Ishikawa (cell line): ENCODE results near the gene CD151.

Experiments used
- CEBPB ChIP-seq: IDR thresholded peaks from 2 replicates; pipeline ENCODE4 v1.6.1; 2012
- CREB1 ChIP-seq: IDR thresholded peaks from 2 replicates; pipeline ENCODE4 v1.6.1; 2012; ENCODE audit warnings: low read depth
- EGR1 ChIP-seq: IDR thresholded peaks from 2 replicates; pipeline ENCODE4 v1.6.1; 2012
- EP300 ChIP-seq: IDR thresholded peaks from 2 replicates; pipeline ENCODE4 v1.6.1; 2012; ENCODE audit warnings: borderline replicate concordance
- FOXM1 ChIP-seq: IDR thresholded peaks from 2 replicates; pipeline ENCODE4 v1.6.1; 2012; ENCODE audit warnings: low read depth, borderline replicate concordance
- NFIC ChIP-seq: IDR thresholded peaks from 2 replicates; pipeline ENCODE4 v1.6.1; 2012
- RAD21 ChIP-seq: IDR thresholded peaks from 2 replicates; pipeline ENCODE4 v1.6.1; 2012; ENCODE audit warnings: low read depth
- TAF1 ChIP-seq: IDR thresholded peaks from 2 replicates; pipeline ENCODE4 v1.6.1; 2012; ENCODE audit warnings: low read depth, mild to moderate bottlenecking
- TCF12 ChIP-seq: IDR thresholded peaks from 2 replicates; pipeline ENCODE4 v1.6.1; 2012; ENCODE audit warnings: low read depth
- YY1 ChIP-seq: IDR thresholded peaks from 2 replicates; pipeline ENCODE4 v1.6.1; 2012; ENCODE audit warnings: low read depth
- ZBTB7A ChIP-seq: IDR thresholded peaks from 2 replicates; pipeline ENCODE4 v1.6.1; 2012; ENCODE audit warnings: low read depth
- TF ChIP-seq, protein P1 (sequence below): IDR thresholded peaks from 2 replicates; pipeline ENCODE4 v1.6.1; 2012
- TF ChIP-seq, protein P2 (sequence below): IDR thresholded peaks from 2 replicates; pipeline ENCODE4 v1.6.1; 2012; ENCODE audit warnings: low read depth, mild to moderate bottlenecking
- TF ChIP-seq, protein P3 (sequence below): IDR thresholded peaks from 2 replicates; pipeline ENCODE4 v1.6.1; 2012

The CD151 gene

DNA sequence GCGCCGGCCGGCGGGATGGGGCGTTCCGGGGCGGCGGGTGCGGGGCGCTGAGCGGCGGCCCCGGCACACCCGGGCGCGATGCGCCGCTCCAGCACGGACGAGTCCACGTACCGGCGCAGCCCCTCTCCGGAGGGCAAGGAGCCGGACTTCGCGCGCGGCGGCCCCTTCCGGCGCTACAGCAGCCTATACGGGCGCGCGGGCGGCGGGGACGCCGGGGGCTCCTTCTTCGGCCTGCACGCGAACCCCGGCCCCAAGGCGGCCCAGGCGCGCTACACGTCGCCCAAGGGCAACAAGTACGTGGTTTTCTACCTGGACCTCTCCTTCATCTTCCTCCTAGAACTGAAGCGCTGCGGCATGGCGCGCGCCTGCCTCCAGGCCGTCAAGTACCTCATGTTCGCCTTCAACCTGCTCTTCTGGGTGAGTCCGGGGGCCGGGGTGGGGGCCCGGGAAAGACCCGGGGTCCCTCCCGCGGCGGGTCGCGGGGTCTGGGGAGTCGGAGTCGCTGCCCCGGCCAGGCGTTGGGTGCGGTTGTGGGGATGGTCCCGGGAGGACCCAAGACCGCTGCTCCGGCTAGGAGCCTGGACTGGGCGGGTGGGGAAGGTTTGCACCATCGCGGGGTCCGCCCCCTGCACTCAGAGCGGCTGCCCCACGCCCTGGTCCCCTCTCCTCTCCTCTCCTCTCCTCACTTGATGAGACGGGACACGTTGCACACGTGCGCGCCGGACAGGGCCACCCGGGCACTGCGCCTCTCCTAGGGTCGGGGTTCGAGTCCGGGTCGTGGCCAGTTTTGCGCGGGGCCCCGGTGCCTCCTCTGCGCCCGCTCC, 17.4 kb downstream of the CD151 start:
- TF ChIP-seq ZBTB7A (no peak), TAF1 (no peak), EP300 (no peak), CEBPB (no peak), TCF12 (no peak), CREB1 (no peak), NFIC (no peak), RAD21 (no peak)
- TF ChIP-seq, protein P1, sequence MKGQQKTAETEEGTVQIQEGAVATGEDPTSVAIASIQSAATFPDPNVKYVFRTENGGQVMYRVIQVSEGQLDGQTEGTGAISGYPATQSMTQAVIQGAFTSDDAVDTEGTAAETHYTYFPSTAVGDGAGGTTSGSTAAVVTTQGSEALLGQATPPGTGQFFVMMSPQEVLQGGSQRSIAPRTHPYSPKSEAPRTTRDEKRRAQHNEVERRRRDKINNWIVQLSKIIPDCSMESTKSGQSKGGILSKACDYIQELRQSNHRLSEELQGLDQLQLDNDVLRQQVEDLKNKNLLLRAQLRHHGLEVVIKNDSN: no peak
- TF ChIP-seq, protein P2, sequence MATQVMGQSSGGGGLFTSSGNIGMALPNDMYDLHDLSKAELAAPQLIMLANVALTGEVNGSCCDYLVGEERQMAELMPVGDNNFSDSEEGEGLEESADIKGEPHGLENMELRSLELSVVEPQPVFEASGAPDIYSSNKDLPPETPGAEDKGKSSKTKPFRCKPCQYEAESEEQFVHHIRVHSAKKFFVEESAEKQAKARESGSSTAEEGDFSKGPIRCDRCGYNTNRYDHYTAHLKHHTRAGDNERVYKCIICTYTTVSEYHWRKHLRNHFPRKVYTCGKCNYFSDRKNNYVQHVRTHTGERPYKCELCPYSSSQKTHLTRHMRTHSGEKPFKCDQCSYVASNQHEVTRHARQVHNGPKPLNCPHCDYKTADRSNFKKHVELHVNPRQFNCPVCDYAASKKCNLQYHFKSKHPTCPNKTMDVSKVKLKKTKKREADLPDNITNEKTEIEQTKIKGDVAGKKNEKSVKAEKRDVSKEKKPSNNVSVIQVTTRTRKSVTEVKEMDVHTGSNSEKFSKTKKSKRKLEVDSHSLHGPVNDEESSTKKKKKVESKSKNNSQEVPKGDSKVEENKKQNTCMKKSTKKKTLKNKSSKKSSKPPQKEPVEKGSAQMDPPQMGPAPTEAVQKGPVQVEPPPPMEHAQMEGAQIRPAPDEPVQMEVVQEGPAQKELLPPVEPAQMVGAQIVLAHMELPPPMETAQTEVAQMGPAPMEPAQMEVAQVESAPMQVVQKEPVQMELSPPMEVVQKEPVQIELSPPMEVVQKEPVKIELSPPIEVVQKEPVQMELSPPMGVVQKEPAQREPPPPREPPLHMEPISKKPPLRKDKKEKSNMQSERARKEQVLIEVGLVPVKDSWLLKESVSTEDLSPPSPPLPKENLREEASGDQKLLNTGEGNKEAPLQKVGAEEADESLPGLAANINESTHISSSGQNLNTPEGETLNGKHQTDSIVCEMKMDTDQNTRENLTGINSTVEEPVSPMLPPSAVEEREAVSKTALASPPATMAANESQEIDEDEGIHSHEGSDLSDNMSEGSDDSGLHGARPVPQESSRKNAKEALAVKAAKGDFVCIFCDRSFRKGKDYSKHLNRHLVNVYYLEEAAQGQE: no peak

DNA sequence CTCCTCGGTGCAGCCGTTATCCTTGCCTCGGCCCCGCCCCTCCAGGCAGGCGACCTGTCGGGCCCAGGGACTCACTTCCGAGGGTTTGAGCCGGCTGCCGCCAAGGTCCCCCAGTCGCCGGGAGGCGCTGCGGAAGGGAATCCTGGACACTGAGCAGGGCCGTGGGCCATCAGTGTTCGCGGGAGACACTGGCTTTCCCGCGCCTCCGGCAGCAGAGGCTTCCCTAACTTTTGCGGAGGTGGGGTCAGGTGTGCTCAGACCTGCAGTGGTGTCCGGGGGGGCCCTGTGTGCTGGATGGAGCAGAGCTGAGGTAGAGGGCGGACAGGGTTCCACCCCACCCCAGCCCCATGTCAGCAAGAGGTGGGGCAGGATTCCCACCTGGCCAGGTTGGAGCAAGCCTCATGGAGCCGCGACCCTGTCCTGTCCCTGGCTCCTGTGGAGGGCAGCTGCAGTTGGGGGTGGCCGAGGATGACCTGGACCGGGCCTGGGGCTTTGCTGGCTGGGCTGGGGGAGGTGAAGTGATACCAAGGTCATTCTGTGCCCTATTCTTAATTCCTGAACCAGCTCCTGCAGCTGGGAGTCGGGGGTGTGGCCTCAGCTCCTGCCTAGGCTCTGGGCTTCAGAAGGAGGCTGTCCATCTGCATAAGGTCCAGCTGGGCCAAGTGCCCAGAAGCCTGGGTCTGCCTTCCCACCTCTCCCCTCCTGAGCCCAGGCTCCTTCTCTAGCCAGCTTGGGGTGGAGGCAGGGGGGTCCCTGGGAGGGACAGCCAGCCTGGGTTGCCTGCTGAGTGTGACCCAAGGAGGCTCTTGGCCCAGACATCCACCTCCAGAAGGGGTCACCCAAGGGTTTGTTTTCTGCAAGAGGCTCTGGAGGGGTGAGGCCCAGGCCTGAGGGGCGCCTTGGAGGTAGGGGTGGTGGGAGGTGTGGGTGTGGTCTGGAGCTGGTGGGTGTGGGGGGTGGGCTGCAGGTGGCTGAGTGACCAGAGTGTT, 18.3 kb downstream of the CD151 start:
- TF ChIP-seq RAD21 (peak; percentile 41; the same call in 1 of the 2 replicates), YY1 (no peak)

DNA sequence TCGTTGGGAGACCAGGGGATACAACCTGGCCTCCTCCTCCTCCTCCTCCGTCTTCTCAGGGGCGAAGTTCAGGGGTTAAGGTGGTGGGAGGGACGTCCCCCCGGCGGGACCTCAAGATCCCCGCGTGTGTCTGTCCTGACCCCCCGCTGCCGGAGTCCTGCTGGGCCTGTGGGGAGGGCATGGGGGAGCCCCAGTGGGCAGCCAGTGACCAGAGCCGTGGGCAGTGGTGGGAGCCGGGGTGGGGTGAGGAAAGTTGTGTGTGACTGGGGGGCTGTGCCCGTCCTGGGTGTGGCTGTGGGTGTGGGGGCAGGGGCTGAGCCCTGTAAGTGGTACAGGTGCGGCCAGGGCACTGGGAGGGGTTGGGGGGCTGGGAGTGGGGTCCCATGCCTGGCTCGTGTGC, 20.0 kb downstream of the CD151 start:
- TF ChIP-seq, protein P3, sequence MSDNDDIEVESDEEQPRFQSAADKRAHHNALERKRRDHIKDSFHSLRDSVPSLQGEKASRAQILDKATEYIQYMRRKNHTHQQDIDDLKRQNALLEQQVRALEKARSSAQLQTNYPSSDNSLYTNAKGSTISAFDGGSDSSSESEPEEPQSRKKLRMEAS: no peak
- TF ChIP-seq FOXM1 (no peak), CEBPB (no peak), EP300 (no peak), ZBTB7A (no peak)

DNA sequence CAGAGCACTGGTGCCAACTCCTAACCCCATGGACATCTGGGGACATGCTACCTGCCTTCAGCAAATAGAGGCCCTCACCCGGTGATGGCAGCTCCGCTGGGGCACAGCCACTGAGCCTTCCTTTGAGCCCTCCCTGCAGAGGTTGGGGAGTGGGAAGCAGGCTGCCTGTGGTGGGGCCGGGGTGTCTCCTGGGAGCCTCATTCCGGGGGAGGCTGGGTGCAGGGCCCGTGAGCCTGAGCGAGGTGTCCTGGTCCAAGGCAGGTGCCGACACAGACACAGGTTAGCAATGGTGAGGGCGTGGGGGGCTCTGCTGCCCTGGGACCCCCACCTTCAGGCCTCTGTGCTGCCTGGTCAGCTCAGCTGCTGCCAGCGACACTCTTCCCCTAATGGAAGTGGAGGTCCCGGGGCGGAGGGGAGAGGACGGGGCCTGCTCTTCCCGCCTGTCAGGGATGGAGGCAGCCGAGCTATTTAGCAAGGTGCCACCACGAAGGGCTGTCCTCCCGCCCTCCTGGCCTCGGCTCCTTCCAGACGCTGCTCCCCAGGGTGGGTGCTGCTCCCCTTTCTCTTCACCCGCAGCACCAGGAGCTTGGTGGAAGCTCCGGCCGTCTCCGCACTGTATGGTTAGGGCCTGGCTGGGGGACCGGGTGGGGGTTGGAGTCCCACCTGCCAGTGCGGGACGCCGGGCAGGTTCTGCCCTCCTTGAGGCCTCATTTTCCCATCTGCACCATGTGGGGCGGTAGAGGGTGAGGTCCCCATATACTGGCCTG, 21.1 kb downstream of the CD151 start:
- no peak for TF ChIP-seq EP300
- no peak for TF ChIP-seq YY1
- no peak for TF ChIP-seq EGR1
- no peak for TF ChIP-seq CREB1
- TF ChIP-seq TCF12: no peak
- TF ChIP-seq, protein P3: no peak
- no peak for TF ChIP-seq NFIC
- no peak for TF ChIP-seq RAD21

DNA sequence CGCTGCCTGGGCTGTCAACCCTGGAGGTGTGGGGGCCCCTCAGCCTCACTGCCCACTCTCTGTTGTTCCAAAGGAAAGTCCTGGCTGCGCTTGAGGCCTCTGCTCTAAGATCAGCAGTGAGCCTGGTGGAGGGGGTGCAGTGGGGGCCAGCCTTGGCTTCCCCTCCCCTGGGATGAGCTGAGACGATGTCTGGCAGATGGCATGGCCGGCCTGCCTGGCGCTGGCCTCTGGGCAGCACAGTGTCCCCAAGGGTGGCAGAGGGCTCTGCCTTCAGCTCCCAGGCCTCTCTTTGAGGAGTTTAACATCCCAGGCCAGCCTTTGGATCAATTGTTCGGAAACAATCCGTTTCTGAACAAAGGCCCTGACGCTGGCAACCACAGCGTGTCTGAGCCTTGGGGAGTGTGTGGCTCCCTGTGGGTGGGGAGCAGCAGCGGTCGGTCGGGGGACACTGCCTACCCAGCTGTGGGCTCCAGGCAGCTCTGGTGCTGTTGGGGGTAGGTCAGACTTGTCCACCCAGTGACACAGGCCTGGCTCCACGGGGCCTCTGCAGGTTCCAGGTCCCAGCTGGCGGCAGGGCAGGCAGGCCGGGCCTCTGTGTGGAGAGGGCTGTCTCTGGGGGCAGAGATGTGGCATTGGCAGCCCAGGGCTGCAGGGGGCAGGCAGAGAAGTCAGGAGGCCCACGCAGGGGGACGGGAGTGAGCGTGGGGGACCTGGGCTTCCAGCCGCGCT, 22.0 kb downstream of the CD151 start:
- TF ChIP-seq FOXM1: no peak
- no peak for TF ChIP-seq EP300
- TF ChIP-seq, protein P2: no peak
- no peak for TF ChIP-seq CEBPB
- TF ChIP-seq CREB1: no peak

DNA sequence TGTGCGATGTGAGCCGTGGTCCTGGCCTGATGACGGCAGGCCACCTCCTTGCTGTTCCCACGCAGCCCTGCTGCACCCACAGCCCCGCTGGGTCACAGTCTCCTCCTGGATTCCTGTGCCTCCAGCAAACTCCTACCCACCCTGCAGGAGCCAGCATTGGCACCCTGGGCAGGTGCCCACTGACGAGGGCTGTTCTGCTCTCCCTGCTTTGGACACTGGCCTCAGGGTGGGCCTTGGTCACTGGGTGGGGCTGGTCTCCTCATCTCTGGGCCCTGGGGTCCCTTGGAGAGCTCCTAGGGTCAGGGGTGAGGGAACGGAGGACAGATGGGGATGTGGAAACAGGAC, 22.6 kb downstream of the CD151 start:
- TF ChIP-seq CEBPB: no peak
- TF ChIP-seq, protein P3: no peak
